Panc1 (cell line): ENCODE results near the gene SMARCE1.

ENCODE experiments used
- CTCF ChIP-seq: fragments of 450-650 bp; IDR thresholded peaks from 2 replicates; pipeline ENCODE4 v1.5.1; 2017; ENCODE audit warnings: mild to moderate bottlenecking
- POLR2AphosphoS5 ChIP-seq: IDR thresholded peaks from 2 replicates; pipeline ENCODE4 v1.6.1; 2012; ENCODE audit warnings: mild to moderate bottlenecking, low read depth, low read length, moderate library complexity
- REST ChIP-seq, 2 experiments: IDR thresholded peaks; 2 replicates each; pipeline ENCODE4 v1.6.1; 2011 to 2012; ENCODE audit warnings: low read depth in 2 of 2, control low read depth in 1 of 2, low read length in 1 of 2, mild to moderate bottlenecking in 1 of 2, moderate library complexity in 1 of 2; ENCODE audit not compliant: insufficient read depth in 1 of 2

- TF ChIP-seq CTCF (no peak), POLR2AphosphoS5 (no peak), REST (IDR thresholded peaks at IDR 0.05; ENCODE audit: insufficient read depth in 1 of 2, low read depth in 2 of 2, low read length in 1 of 2) (no peak)
Measured at GRCh38 chr17:40596261-40596919, 51.2 kb downstream of the SMARCE1 start.
